Spleen (tissue), 11 donors: ENCODE data around the gene ADGRD1. TPM values are rescaled to one million over a fixed set of nuclear protein-coding genes. Genes with fewer than 3 reads are reported as not detected.

Experiments
- DNase-seq: peaks from one replicate; pipeline ENCODE4 v3.0.0-alpha.2; 2020
- H3K27ac ChIP-seq, 8 donors: fragments of 200-600 bp; sonication (generic) in 7 of 8; 1 replicate in 4 of 8; 2 replicates in 4 of 8; pipeline versions ENCODE4 v1.5.0 to v1.8.0; 2016 to 2021; ENCODE audit warnings: inconsistent platforms in 4 of 8, mild to moderate bottlenecking in 4 of 8, moderate library complexity in 1 of 8
- H3K27me3 ChIP-seq, 7 donors: fragments of 200-600 bp; sonication (generic) in 6 of 7; replicated peaks in 1 of 7; 1 replicate in 4 of 7; 2 replicates in 3 of 7; pipeline versions ENCODE4 v1.5.0 to v1.8.0; 2016 to 2021; ENCODE audit warnings: inconsistent platforms in 3 of 7, mild to moderate bottlenecking in 1 of 7
- H3K36me3 ChIP-seq, 6 donors: fragments of 200-600 bp; sonication (generic) in 5 of 6; 1 replicate in 4 of 6; 2 replicates in 2 of 6; pipeline versions ENCODE4 v1.5.0 to v1.8.0; 2016 to 2021; ENCODE audit warnings: inconsistent platforms in 2 of 6
- H3K4me1 ChIP-seq, 6 donors: fragments of 200-600 bp; sonication (generic) in 5 of 6; 1 replicate in 3 of 6; 2 replicates in 3 of 6; pipeline versions ENCODE4 v1.5.0 to v1.8.0; 2016 to 2021; ENCODE audit warnings: inconsistent platforms in 3 of 6
- H3K4me3 ChIP-seq, 8 donors: fragments of 200-600 bp; sonication (generic) in 7 of 8; 1 replicate in 4 of 8; 2 replicates in 4 of 8; pipeline versions ENCODE4 v1.5.0 to v1.8.0; 2016 to 2021; ENCODE audit warnings: inconsistent platforms in 4 of 8, mild to moderate bottlenecking in 4 of 8, moderate library complexity in 2 of 8
- H3K9me3 ChIP-seq, 8 donors: fragments of 200-600 bp; sonication (generic) in 7 of 8; 1 replicate in 4 of 8; 2 replicates in 4 of 8; pipeline versions ENCODE4 v1.5.0 to v1.8.0; 2016 to 2021; ENCODE audit warnings: inconsistent platforms in 4 of 8
- CTCF ChIP-seq, 11 experiments: fragments of 200-600 bp in 7 of 11; fragments of 450-650 bp in 4 of 11; sonication (generic) in 4 of 11; IDR thresholded peaks in 8 of 11; conservative IDR thresholded peaks in 3 of 11; 1 replicate in 7 of 11; 2 replicates in 4 of 11; pipeline versions ENCODE4 v1.4.0 to v1.8.0; 2016 to 2021; ENCODE audit warnings: antibody characterized with exemption in 11 of 11, inconsistent platforms in 4 of 11, mild to moderate bottlenecking in 1 of 11
- POLR2A ChIP-seq, 3 donors: fragments of 450-650 bp; IDR thresholded peaks; one replicate each; pipeline ENCODE4 v1.5.1; 2017; ENCODE audit warnings: antibody characterized with exemption in 3 of 3, mild to moderate bottlenecking in 1 of 3
- POLR2AphosphoS5 ChIP-seq, 3 donors: sonication (generic); formaldehyde crosslinking; IDR thresholded peaks; one replicate each; pipeline ENCODE4 v1.5.1; 2017; ENCODE audit warnings: antibody characterized with exemption in 3 of 3
- WGBS, 5 donors: extraction: QIAGEN DNeasy Blood & Tissue Kit in 3 of 5; methylation state at CpG; one replicate each; pipeline versions ENCODE4 v1.1.5 to v1.1.7; 2013 to 2018; 5-methylcytosine and 5-hydroxymethylcytosine counted together
- intact Hi-C: fragments of 100-400 bp; cut with DNase I; formaldehyde crosslinking; loops from one replicate; pipeline ENCODE4 v1.15.0; 2023; ENCODE audit warnings: low total_unique reads
- polyA plus RNA-seq, 3 donors: library from polyadenylated mRNA; stranded (reverse); fragments of 200-250 nt; gene quantifications; one replicate each; pipeline ENCODE4 v1.2.1, GENCODE V29; 2013
- total RNA-seq, 7 donors: library from RNA; depleted of rRNA in 3 of 7; stranded (reverse); fragments of >200 nt in 3 of 7; fragmentation: NEBNext Ultra II Directional in 4 of 7; extraction: Animal tissue kit (Norgen Biotek cat#: 25700) in 4 of 7; gene quantifications; one replicate each; pipeline versions ENCODE4 v1.1.0 to v1.2.1, GENCODE V29; 2016 to 2021
- donor health status: healthy with polysubstance abuse.
- donor health status: DM: no; HTN: no; CAD: no; lungs with moderate emphysema.
- donor health status: DM: no; HTN: no; CAD: no.
- donor health status: Bipolar disorder and iron deficiency.
- donor health status: healthy.
- donor health status: DM: no; HTN: no; CAD: no.
- donor health status: DM: yes; HTN: yes; CAD: no.

ADGRD1 gene
- total and polyA plus RNA-seq, 10 donors, result 0.89 to 9.7 (median 4.8) TPM

- Histone ChIP-seq H3K36me3 (no peaks in the 10 kb centered on the region), H3K4me1 (peaks cover 0 to 19% (median 7%) of the 10 kb centered on the region in 6 donors), H3K4me3 (no peak overlapping the region), H3K27ac (no peak overlapping the region), H3K27me3 (peaks cover 0 to 28% (median 0%) of the 10 kb centered on the region in 7 donors), H3K9me3 (no peaks in the 10 kb centered on the region)
- intact Hi-C loops, result no loop called here
- no peak for DNase-seq
- WGBS, 5 donors, result 87 to 95% (median 92%) methylated on average over 12 to 14 of the region's 14 CpGs
- no peak for TF ChIP-seq CTCF (IDR thresholded peaks at IDR 0.05 in 8 of 11, conservative IDR thresholded peaks at IDR 0.05 in 3 of 11)
- no peak for TF ChIP-seq POLR2AphosphoS5 (IDR thresholded peaks at IDR 0.05)
- no peak for TF ChIP-seq POLR2A (IDR thresholded peaks at IDR 0.05)
These were observed 3.0 kb downstream of the ADGRD1 start for GRCh38 chr12:130956456-130957303.

- TF ChIP-seq POLR2A (IDR thresholded peaks at IDR 0.05) (no peak), POLR2AphosphoS5 (IDR thresholded peaks at IDR 0.05) (no peak)
- H3K36me3 ChIP-seq, result no peaks in the 10 kb centered on the region
- H3K4me1 ChIP-seq, result peaks cover 0 to 19% (median 7%) of the 10 kb centered on the region in 6 donors
- intact Hi-C loops, result no loop called here
- H3K9me3 ChIP-seq, result no peaks in the 10 kb centered on the region
- peaks cover 0 to 28% (median 0%) of the 10 kb centered on the region in 7 donors for H3K27me3 ChIP-seq
- no peak overlapping the region for H3K4me3 ChIP-seq
- H3K27ac ChIP-seq, result no peak overlapping the region
- DNase-seq, result no peak
- WGBS, 5 donors, result 79 to 90% (median 87%) methylated on average over 7 of the region's 7 CpGs
These were observed 3.6 kb downstream of the ADGRD1 start for GRCh38 chr12:130957304-130957621.

GRCh38 chr12:130958557-130959140 lies 4.9 kb downstream of the ADGRD1 start:
- DNase-seq, result no peak
- TF ChIP-seq CTCF (IDR thresholded peaks at IDR 0.05 in 8 of 11, conservative IDR thresholded peaks at IDR 0.05 in 3 of 11) (no peak), POLR2A (IDR thresholded peaks at IDR 0.05) (no peak), POLR2AphosphoS5 (IDR thresholded peaks at IDR 0.05) (no peak)
- peaks cover 0 to 28% (median 0%) of the 10 kb centered on the region in 7 donors for H3K27me3 ChIP-seq
- H3K9me3 ChIP-seq, result no peaks in the 10 kb centered on the region
- no peak overlapping the region for H3K27ac ChIP-seq
- H3K4me1 ChIP-seq, result peaks cover 0 to 12% (median 7%) of the 10 kb centered on the region in 6 donors
- no peaks in the 10 kb centered on the region for H3K36me3 ChIP-seq
- H3K4me3 ChIP-seq, result no peak overlapping the region
- intact Hi-C loops, result no loop called here
- 89 to 92% (median 91%) methylated on average over 26 of the region's 26 CpGs for WGBS, 5 donors

- intact Hi-C loops, result no loop called here
- Histone ChIP-seq H3K36me3 (no peaks in the 10 kb centered on the region), H3K27me3 (peaks cover 0 to 18% (median 0%) of the 10 kb centered on the region in 7 donors), H3K4me1 (peaks cover 0 to 2% (median under 1%) of the 10 kb centered on the region in 6 donors), H3K9me3 (no peaks in the 10 kb centered on the region), H3K27ac (no peak overlapping the region), H3K4me3 (no peak overlapping the region)
- DNase-seq, result no peak
- TF ChIP-seq POLR2A (IDR thresholded peaks at IDR 0.05) (no peak), CTCF (IDR thresholded peaks at IDR 0.05 in 8 of 11, conservative IDR thresholded peaks at IDR 0.05 in 3 of 11) (no peak), POLR2AphosphoS5 (IDR thresholded peaks at IDR 0.05) (no peak)
- WGBS, 5 donors, result 83 to 88% (median 85%) methylated on average over 8 of the region's 8 CpGs
These were observed 5.9 kb downstream of the ADGRD1 start for GRCh38 chr12:130959632-130960031.
